ENCODE data around the gene VARS2.

VARS2 gene

DNA sequence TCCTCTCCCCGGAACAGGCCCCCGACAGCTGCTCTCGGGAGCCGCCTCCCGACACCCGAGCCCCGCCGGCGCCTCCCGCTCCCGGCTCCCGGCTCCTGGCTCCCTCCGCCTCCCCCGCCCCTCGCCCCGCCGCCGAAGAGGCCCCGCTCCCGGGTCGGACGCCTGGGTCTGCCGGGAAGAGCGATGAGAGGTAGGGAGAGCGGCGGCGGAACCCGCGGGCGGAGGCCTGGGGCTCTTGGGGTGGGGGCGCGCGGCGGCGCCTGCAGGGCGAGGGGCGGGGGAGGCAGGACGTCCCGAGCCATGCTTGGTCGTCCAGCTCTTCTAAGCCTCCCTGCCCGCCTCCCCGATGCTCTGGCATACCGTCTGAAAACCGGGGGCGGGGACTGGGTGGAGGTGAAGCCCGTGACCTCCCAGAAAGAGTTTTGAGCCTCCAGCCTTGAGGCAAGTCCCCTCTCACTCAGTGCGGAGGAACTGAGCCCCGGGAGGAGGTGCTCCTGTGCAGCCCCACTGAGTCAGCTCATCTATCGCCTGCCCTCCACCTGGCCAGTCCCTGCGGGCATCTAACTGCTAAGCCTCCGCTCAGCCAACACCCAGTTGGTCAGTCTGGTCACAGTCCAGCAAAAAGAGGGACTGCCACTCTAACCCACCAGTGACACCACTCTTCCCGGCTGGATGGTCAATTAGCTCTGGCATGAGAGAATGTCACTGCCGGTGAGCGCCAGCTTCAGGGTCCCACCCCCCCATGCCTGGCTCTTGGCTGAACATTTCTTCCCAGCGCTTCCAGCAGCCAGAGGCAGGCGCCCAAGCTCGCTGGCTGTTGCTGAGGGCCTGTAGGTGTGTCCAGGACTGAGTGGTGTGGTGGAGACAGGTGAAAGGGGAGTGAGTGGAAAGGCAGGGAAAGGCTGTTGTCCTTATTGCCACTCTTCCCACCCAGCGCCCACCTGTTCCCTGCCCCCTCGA, 29.2 kb upstream of the VARS2 start:
- DNase-seq, result peak; percentile 54

DNA sequence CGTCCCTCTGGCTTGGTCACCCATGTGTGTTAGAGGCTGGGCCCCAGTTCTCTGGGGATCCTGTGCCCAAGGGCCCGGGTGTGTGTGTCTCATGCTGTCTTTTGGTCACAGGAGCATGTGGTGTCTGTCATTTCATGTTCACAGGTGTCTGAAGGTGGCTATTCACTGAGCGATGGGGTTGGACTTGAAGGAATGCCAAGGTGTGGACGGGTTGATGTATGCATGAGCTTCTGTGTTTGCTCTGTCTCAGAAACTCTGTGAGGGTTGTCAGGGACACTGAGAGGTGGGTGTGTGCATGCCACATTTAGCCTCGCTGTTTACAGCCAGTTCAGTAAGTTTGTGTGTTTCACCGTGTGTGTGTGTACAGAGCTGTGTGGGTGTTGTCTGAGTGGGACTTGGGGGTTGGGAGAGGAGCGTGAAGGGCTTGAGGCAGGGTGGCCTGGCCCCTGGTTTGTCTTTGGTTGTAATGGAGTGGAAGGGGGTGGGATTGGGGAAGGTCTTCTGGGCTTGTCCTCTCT, 28.5 kb upstream of the VARS2 start:
- peak; percentile 3 for DNase-seq

DNA sequence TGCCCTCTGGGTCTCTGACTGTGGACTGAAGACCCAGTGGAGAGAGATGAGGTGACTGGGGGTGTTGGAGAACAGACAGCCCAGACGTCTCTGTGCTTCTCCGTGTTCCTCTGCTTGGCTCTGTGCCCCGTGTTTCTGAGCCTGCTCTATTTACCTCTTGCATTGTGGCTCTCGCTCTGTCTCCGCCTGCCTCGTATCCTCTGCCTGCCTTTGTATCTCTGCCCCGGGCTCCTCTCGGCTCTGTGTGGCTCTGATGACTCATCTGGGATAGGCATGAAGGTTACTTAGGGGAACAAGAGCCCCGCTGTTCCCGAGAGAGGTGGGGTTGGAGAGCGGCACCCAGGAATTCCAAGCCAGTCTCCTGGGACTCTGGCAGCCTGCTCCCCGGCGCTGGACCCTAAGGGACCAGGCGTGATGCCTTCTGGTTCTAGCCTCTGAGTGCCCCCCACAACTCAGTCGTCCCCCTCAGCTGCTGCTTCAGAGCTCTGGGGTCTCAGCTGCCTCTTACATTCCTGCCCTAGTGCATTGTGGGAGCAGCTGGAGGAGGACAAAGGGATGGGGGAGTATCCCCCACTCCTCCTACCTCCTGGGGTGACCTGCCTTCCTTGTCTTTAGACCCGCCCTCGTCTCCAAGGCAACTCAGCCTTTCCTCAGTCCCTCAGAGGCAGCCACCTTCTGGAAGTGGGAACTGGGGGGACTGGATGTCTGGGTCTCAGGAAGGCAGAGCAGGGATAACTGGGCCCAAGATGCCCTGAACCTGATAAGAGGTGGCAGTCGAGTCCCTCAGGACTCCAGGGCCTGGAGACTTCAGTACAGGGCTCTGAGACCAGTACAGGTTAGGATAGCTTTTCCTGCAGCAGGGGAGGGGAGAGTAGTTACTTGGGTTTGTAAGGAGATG, 27.8 kb upstream of the VARS2 start:
- DNase-seq, result peak; percentile 90

DNA sequence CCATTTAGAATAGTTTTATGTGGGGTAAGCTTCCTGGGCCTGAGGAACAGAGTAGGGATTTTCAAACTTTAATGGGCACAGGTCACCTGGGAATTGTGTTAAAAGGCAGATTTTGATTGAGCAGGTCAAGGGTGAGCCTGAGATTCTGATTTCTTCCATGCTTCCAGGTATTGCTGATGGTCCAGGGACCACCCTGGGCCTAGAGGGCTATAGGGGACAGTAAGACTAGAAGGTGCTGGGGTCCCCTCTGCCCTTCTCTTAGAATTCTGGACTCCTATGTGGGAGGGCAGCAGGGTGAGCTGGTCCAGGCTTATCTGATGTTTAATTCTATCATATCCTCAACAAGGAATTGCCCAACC, 27.2 kb upstream of the VARS2 start:
- DNase-seq, result no peak

DNA sequence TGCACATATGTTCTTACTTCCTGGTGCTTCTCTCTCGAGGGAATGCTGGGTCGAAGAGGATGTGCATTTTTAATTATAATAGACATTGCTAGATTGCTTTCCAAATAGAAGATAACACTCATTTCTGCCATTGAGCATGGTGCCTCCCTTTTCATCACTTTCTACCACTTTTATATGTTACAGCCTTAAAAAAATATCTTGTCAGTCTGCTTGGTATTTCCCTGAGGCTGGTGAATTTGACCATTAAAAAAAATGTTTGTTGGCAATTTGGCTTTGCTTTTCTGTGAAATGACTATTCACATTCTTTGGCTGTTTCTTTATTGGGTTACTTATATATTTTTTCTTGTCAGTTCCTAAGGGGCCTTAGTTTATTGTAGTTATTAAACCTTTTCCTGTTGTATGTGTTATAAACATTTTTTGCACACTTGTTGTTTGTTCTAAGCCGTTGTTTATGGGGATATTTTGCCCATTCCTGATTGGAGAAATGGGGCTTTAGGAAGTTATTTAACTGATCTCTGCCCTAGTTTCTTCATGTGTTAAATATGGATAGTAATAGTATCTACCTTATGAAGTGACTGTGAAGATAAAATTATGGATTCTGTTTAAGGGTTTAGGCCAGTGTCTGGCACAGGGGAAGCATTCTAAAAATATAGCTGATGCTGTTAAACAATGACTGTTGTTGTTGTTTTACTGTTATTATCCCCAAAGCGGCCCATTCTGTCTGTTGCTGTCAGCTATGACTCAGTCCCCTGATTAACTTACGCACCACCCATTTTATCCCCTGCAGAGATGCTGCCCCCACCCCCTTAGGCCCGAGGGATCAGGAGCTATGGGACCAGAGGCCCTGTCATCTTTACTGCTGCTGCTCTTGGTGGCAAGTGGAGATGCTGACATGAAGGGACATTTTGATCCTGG, 25.9 kb upstream of the VARS2 start:
- peak; percentile 85 for DNase-seq

DNA sequence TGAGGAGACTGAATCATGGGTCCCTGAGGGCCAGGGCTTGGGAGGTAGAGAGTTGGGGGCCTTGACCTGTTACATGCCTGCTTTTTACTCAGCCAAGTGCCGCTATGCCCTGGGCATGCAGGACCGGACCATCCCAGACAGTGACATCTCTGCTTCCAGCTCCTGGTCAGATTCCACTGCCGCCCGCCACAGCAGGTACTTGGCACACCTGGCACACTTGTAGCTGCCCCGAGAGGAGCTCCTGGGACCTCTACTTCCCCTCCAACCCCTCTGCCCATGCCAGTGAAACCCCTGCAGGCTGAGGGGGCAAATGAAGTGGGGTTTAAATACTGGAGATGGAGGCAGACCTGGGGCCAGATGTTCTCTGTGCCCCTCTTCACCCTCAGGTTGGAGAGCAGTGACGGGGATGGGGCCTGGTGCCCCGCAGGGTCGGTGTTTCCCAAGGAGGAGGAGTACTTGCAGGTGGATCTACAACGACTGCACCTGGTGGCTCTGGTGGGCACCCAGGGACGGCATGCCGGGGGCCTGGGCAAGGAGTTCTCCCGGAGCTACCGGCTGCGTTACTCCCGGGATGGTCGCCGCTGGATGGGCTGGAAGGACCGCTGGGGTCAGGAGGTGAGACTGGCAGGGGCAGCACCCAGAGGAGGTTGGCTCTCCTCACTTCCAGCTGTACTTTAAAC, 25.1 kb upstream of the VARS2 start:
- DNase-seq, result no peak

DNA sequence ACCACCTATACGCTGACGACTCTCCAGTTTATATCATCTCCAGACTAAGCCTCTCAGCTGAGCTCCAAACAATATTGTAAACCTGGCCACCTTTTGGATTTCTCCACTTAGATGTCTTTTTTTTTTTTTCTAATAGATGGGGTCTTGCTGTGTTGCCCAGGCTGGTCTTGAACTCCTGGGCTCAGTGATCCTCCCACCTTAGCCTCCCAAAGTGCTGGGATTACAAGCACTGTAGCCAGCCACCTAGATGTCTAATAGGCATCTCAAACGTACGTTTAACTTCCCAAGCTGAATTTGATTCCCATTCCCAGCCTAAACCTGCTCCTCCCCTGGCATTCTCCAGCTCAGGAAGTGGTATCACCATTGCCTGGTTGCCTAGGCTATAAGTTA, 24.5 kb upstream of the VARS2 start:
- DNase-seq, result no peak

DNA sequence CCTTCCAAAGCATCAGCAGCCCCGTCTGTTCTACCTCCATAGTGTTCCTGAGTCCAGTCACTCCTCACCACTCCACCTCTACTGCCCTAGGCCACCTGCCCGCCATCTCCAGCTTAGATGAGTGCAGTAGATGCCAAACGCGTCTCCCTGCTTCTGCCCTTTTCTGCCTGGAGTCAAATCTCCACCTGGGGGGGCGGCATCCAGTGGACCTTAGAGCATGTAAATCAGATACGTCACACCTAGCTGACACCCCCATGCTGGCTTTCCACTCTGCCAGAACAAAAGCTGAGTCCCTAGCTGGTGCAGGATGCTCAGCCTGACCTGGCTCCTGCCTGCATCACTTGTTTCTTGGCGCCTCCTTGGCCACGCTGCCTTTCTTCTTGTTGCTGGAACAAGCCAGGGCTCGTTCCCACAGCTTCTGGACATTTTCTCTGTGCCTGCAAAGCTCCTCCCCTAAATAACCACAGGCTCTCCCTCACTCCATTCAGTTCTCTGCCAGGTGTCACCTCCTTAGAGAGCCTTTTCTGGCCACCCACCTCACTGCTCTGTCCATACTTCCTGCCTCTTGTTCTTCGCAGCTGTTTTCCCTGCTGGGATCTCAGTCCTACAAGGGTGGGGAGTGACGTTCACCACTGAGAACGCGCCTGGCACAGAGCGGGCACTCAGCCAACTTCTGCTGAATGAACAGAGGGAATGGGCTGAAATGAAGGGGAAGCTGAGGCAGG, 24.0 kb upstream of the VARS2 start:
- no peak for DNase-seq

DNA sequence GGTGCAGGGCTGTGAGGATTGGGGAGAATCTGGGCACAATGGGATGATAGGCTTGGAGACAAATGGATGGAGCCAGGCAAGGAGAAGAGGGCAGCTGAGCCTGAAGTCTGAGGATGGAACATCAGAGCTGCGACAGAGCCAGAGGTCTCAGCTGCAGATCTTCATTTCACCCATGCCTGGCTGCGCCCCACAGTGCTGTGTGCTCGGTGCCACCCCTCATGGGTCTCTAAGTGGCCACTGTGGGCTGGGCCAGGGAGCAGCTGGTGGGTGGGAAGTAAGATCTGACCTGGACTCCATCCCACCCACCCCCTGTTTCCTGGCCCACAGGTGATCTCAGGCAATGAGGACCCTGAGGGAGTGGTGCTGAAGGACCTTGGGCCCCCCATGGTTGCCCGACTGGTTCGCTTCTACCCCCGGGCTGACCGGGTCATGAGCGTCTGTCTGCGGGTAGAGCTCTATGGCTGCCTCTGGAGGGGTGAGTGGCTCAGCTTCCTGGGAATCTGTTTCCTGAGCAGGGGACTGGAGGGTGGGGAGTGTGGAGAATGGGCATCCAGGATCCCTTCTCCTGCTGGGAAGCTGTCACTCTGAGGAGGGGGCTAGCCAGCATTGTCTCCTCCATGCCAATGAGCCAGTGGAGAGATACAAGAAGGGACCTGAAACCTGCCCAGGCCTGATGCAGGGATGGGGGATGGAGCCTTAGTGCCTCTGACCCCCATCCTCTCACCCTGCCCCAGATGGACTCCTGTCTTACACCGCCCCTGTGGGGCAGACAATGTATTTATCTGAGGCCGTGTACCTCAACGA, 23.2 kb upstream of the VARS2 start:
- no peak for DNase-seq

DNA sequence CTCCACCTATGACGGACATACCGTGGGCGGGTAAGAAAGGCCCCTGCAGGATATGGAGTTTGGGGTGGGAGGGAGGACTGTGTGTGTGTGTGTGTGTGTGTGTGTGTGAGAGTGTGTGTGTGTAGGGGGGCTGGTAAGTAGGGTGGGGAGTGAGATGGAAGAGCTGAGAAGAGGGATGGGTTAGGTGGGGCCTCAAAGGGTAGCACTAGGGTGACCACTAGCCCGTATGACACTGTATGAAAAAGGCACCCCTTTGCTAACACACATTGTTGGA, 22.7 kb upstream of the VARS2 start:
- DNase-seq, result no peak

DNA sequence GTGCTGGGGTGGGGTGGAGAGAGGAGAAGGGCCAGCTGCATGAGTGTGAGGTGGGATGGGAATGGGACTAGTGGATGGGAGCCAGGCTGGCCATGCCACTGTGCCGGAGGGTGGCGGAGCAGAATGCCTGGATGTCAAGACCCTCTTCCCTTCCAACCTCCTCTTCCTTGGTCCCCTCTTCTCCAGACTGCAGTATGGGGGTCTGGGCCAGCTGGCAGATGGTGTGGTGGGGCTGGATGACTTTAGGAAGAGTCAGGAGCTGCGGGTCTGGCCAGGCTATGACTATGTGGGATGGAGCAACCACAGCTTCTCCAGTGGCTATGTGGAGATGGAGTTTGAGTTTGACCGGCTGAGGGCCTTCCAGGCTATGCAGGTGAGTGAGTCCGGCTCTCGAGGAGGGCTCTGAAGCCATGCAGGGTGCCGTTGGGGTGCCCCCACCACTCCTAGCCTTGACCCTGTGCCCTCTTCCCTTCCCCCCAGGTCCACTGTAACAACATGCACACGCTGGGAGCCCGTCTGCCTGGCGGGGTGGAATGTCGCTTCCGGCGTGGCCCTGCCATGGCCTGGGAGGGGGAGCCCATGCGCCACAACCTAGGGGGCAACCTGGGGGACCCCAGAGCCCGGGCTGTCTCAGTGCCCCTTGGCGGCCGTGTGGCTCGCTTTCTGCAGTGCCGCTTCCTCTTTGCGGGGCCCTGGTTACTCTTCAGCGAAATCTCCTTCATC, 22.1 kb upstream of the VARS2 start:
- no peak for DNase-seq

DNA sequence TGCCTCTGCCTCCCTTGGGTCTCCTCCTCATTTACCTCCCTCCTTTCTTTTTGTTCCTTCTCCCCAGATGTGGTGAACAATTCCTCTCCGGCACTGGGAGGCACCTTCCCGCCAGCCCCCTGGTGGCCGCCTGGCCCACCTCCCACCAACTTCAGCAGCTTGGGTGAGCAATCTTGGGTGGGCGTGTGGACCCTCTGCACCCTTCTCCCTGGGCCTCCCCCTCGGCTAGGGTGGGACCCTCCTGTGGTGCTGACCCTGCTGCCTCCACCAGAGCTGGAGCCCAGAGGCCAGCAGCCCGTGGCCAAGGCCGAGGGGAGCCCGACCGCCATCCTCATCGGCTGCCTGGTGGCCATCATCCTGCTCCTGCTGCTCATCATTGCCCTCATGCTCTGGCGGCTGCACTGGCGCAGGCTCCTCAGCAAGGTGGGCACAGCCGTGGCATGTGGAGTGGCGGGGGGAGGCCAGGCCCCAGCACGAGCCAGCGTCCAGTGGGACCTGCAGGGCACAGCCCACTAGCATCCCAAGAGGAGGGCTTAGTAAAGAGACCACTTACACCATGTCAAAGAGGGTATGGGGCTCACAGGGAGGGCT, 20.9 kb upstream of the VARS2 start:
- DNase-seq, result no peak

DNA sequence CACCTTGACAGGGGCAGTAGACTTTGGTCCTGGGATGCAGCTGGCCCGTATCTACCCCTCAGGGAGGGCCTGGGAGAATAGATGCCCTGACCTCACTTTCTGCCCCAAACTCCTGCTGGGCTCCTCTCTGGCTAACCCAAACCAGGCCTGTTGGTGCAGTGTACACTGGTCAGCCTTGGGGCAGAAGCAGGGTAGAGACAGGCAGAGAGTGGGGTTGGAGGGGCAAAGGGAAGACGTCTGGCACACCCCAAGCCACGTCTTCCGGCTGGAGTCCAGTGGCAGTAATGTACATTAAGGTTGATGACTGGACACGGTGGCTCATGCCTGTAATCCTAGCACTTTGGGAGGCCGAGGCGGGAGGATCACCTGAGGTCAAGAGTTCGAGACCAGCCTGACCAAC, 20.4 kb upstream of the VARS2 start:
- DNase-seq, result no peak

DNA sequence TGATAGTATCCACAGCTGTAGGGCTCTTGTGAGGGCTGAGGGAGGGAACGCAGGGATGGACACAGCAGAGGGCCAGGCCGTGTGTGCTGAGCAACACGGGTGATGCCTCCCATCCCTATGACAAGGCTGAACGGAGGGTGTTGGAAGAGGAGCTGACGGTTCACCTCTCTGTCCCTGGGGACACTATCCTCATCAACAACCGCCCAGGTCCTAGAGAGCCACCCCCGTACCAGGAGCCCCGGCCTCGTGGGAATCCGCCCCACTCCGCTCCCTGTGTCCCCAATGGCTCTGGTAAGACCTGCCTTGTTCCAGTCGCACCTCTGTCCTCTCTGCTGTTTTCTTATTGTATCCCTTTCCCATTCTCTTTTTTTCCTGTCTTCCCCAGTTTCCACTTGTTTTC, 19.7 kb upstream of the VARS2 start:
- DNase-seq, result no peak

DNA sequence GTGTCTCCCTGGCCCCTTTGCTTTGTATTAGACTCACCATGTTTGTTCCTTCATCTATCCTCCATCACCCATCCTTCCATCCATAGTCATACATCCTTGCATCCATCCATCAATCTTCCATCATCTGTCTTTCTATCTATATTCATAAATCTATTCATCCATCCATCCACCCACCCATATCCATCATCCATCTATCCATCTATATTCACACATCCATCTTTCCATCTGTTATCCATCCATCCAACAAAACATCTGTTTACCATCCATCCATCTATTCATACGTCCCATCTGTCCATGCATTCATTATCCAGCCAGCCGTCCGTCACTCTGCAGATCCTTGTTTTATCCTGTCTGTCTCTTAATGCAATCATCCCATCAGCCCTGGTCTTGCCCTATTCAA, 19.1 kb upstream of the VARS2 start:
- no peak for DNase-seq

DNA sequence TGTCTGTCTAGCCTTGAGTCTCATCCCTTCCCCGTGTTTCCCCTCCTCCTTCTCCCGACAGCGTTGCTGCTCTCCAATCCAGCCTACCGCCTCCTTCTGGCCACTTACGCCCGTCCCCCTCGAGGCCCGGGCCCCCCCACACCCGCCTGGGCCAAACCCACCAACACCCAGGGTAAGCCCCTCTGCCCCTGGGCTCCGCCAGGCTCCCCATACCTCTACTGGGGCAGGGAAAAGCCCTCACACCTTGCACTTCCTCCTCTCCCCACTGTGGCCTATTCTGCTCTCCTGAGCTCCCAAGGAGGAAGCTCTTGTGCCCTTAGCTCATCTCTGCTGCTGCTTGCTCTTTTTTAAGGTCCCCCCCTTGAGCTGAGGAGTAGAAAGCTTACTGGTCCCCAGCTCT, 18.7 kb upstream of the VARS2 start:
- no peak for DNase-seq

DNA sequence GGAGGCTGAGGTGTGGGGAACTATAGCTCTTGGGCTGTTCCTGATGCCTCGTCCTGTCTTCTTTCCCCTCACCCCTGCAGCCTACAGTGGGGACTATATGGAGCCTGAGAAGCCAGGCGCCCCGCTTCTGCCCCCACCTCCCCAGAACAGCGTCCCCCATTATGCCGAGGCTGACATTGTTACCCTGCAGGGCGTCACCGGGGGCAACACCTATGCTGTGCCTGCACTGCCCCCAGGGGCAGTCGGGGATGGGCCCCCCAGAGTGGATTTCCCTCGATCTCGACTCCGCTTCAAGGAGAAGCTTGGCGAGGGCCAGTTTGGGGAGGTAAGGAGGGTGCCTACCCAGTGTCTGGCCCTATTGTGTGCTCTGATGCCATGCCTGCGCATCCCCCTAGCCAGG, 17.5 kb upstream of the VARS2 start:
- DNase-seq, result no peak

DNA sequence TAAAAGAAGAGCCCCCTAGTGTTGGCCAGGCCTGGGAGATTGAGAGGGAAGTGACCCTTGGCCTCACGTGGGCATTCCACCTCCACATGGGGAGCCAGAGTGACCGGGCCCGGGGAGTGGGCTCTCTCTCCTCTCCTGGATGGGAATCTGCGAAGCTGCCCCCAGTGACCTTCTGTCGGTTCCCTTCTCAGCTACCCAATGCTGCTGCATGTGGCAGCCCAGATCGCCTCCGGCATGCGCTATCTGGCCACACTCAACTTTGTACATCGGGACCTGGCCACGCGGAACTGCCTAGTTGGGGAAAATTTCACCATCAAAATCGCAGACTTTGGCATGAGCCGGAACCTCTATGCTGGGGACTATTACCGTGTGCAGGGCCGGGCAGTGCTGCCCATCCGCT, 16.2 kb upstream of the VARS2 start:
- DNase-seq, result no peak

DNA sequence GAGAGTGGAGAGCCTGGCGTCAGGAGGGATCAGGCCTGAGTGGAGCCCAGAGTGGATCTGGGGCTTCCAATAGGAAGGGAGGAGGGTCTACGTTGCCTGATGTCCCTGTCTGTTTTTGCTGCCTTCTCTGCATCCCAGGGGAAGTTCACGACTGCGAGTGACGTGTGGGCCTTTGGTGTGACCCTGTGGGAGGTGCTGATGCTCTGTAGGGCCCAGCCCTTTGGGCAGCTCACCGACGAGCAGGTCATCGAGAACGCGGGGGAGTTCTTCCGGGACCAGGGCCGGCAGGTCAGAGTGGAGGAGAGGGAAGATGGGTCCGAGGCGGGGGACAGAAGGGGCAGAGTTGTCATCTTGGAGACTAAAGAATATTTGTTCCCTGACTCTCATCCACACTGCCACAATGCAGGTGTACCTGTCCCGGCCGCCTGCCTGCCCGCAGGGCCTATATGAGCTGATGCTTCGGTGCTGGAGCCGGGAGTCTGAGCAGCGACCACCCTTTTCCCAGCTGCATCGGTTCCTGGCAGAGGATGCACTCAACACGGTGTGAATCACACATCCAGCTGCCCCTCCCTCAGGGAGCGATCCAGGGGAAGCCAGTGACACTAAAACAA, 15.2 kb upstream of the VARS2 start:
- no peak for DNase-seq

Data from fibroblast of skin of back (primary cell).